H1 (cell line): ENCODE measurements around the gene TBC1D20. TPM values are rescaled to one million over a fixed set of nuclear protein-coding genes. Genes with fewer than 3 reads are reported as not detected.

Experiments used
- CTCF ChIA-PET: fragments of 300-600 bp; sonication (Branson Sonifier 250); formaldehyde crosslinking; loops from one replicate; lab custom pipeline; 2021; ENCODE audit not compliant: partially characterized antibody; lab: Charles Lee
- POLR2A ChIA-PET: fragments of 300-600 bp; sonication (Branson Sonifier 250); formaldehyde crosslinking; loops from one replicate; lab custom pipeline; 2021; ENCODE audit warnings: inconsistent platforms; ENCODE audit not compliant: partially characterized antibody; lab: Charles Lee
- DNase-seq, 2 experiments: peaks; one replicate each; pipeline versions ENCODE4 v3.0.0 to v3.0.0-alpha.2; 2010 to 2022; ENCODE audit warnings: low spot score in 2 of 2, low read depth in 1 of 2, mixed read lengths in 1 of 2
- FAIRE-seq: peaks from 2 replicates; lab custom pipeline; 2011; peaks lifted over from hg19 to GRCh38; lab: Jason Lieb, UNC
- H2AFZ ChIP-seq: 2 replicates; pipeline ENCODE4 v1.8.1; 2012; ENCODE audit warnings: low read length, inconsistent platforms
- H2AK5ac ChIP-seq: 2 replicates; pipeline ENCODE4 v1.6.1; 2013; ENCODE audit warnings: low read depth, low read length
- H2BK120ac ChIP-seq: replicated peaks from 2 replicates; pipeline ENCODE3; 2013; ENCODE audit warnings: low read depth, low read length, inconsistent platforms
- H2BK12ac ChIP-seq: 2 replicates; pipeline ENCODE4 v1.6.1; 2013; ENCODE audit warnings: low read depth, low read length
- H2BK15ac ChIP-seq: 2 replicates; pipeline ENCODE4 v1.6.1; 2013; ENCODE audit warnings: low read length
- H2BK20ac ChIP-seq: 2 replicates; pipeline ENCODE4 v1.6.1; 2013; ENCODE audit warnings: low read length
- H2BK5ac ChIP-seq: 2 replicates; pipeline ENCODE4 v1.6.1; 2013; ENCODE audit warnings: low read depth, low read length
- H3K14ac ChIP-seq: 2 replicates; pipeline ENCODE4 v1.6.1; 2013; ENCODE audit warnings: inconsistent platforms; ENCODE audit not compliant: insufficient read length
- H3K18ac ChIP-seq: 2 replicates; pipeline ENCODE4 v1.6.1; 2013; ENCODE audit warnings: low read length; ENCODE audit errors: extremely low read depth
- H3K23ac ChIP-seq: 2 replicates; pipeline ENCODE4 v1.6.1; 2013; ENCODE audit warnings: inconsistent platforms; ENCODE audit not compliant: insufficient read length
- H3K23me2 ChIP-seq: 2 replicates; pipeline ENCODE4 v1.6.1; 2013; ENCODE audit warnings: low read depth, low read length
- H3K27ac ChIP-seq: 2 replicates; pipeline ENCODE4 v1.6.1; 2011; ENCODE audit warnings: low read depth, low read length, inconsistent platforms
- H3K27me3 ChIP-seq, 4 experiments: replicated peaks in 1 of 4; 1 replicate in 1 of 4; 2 replicates in 3 of 4; pipeline versions ENCODE4 v1.6.1 to v1.8.1; 2011 to 2013; ENCODE audit warnings: low read length in 3 of 4, mild to moderate bottlenecking in 3 of 4, inconsistent platforms in 2 of 4, mixed read lengths in 2 of 4, moderate library complexity in 1 of 4; ENCODE audit not compliant: control insufficient read depth in 3 of 4, insufficient read depth in 3 of 4; ENCODE audit errors: extremely low read depth in 1 of 4
- H3K36me3 ChIP-seq, 4 experiments: 2 replicates each; pipeline versions ENCODE4 v1.6.1 to v1.8.1; 2011 to 2013; ENCODE audit warnings: mild to moderate bottlenecking in 4 of 4, low read length in 3 of 4, moderate library complexity in 2 of 4, control low read depth in 1 of 4, inconsistent platforms in 1 of 4; ENCODE audit not compliant: insufficient read depth in 4 of 4, control insufficient read depth in 2 of 4
- H3K4ac ChIP-seq: replicated peaks from 2 replicates; pipeline ENCODE3; 2013; ENCODE audit warnings: low read length, low read depth, mixed read lengths, inconsistent platforms; ENCODE audit not compliant: insufficient read length
- H3K4me1 ChIP-seq, 4 experiments: replicated peaks in 1 of 4; 1 replicate in 1 of 4; 2 replicates in 3 of 4; pipeline versions ENCODE4 v1.6.1 to v1.8.1; 2011 to 2013; ENCODE audit warnings: low read length in 3 of 4, inconsistent platforms in 2 of 4, mixed read lengths in 1 of 4; ENCODE audit not compliant: insufficient read depth in 4 of 4, control insufficient read depth in 3 of 4
- H3K4me2 ChIP-seq, 2 experiments: 2 replicates each; pipeline versions ENCODE4 v1.6.1 to v1.8.1; 2011 to 2013; ENCODE audit warnings: low read depth in 2 of 2, low read length in 2 of 2, control low read depth in 1 of 2, inconsistent platforms in 1 of 2, mild to moderate bottlenecking in 1 of 2; ENCODE audit not compliant: insufficient read depth in 1 of 2
- H3K4me3 ChIP-seq, 4 experiments: fragments of 200-600, 300-600 bp in 1 of 4; sonication (generic), shearing (Covaris generic), sonication (Bioruptor Twin) in 1 of 4; 2 replicates each; pipeline versions ENCODE4 v1.5.1 to v1.8.1; 2011 to 2016; ENCODE audit warnings: low read length in 4 of 4, low read depth in 3 of 4, control low read depth in 2 of 4, inconsistent platforms in 2 of 4, mild to moderate bottlenecking in 2 of 4, mixed read lengths in 1 of 4, moderate library complexity in 1 of 4; ENCODE audit not compliant: insufficient read depth in 2 of 4; ENCODE audit errors: extremely low read depth in 1 of 4
- H3K56ac ChIP-seq: replicated peaks from 2 replicates; pipeline ENCODE3; 2013; ENCODE audit warnings: low read depth, mild to moderate bottlenecking, mixed read lengths, low read length, inconsistent platforms; ENCODE audit not compliant: insufficient read length
- H3K79me1 ChIP-seq: 2 replicates; pipeline ENCODE4 v1.6.1; 2013; ENCODE audit warnings: low read depth, low read length, control low read depth
- H3K79me2 ChIP-seq, 2 experiments: 2 replicates each; pipeline versions ENCODE4 v1.6.1 to v1.8.1; 2012 to 2013; ENCODE audit warnings: low read length in 2 of 2, mild to moderate bottlenecking in 2 of 2, inconsistent platforms in 1 of 2; ENCODE audit not compliant: insufficient read depth in 2 of 2, control insufficient read depth in 1 of 2
- H3K9ac ChIP-seq, 4 experiments: replicated peaks in 1 of 4; 1 replicate in 1 of 4; 2 replicates in 3 of 4; pipeline versions ENCODE4 v1.6.1 to v1.8.1; 2011 to 2013; ENCODE audit warnings: low read depth in 3 of 4, low read length in 3 of 4, control low read depth in 2 of 4, mild to moderate bottlenecking in 2 of 4, moderate library complexity in 2 of 4, inconsistent platforms in 1 of 4; ENCODE audit errors: extremely low read depth in 1 of 4
- H3K9me3 ChIP-seq, 2 experiments: 2 replicates each; pipeline versions ENCODE4 v1.6.1 to v1.8.1; 2012 to 2013; ENCODE audit warnings: mild to moderate bottlenecking in 2 of 2, moderate library complexity in 2 of 2, control low read depth in 1 of 2, inconsistent platforms in 1 of 2, low read depth in 1 of 2, low read length in 1 of 2, mixed read lengths in 1 of 2; ENCODE audit not compliant: insufficient read depth in 2 of 2
- H4K20me1 ChIP-seq, 2 experiments: replicated peaks in 1 of 2; 2 replicates each; pipeline versions ENCODE3 to v1.8.1; 2011 to 2013; ENCODE audit warnings: inconsistent platforms in 2 of 2, low read length in 2 of 2, mild to moderate bottlenecking in 1 of 2; ENCODE audit not compliant: insufficient read depth in 2 of 2, control insufficient read depth in 1 of 2
- H4K5ac ChIP-seq: 2 replicates; pipeline ENCODE4 v1.6.1; 2013; ENCODE audit warnings: low read length, low read depth, mixed read lengths, inconsistent platforms; ENCODE audit not compliant: insufficient read length
- H4K8ac ChIP-seq: 2 replicates; pipeline ENCODE4 v1.8.0; 2013; ENCODE audit warnings: mild to moderate bottlenecking, moderate library complexity, low read length, inconsistent platforms; ENCODE audit not compliant: insufficient read depth; ENCODE audit errors: extremely low read depth
- H4K91ac ChIP-seq: replicated peaks from 2 replicates; pipeline ENCODE3; 2013; ENCODE audit warnings: low read length, mixed read lengths, inconsistent platforms; ENCODE audit not compliant: insufficient read length
- JUND ChIP-seq: IDR thresholded peaks from 2 replicates; pipeline ENCODE4 v1.6.1; 2011; ENCODE audit warnings: mild to moderate bottlenecking, improper control_type of control experiment, low read length
- RNF2 ChIP-seq: fragments of 200-900, 300-1000 bp; sonication (generic); IDR thresholded peaks from 2 replicates; pipeline ENCODE4 v1.7.1; 2016; ENCODE audit warnings: borderline replicate concordance, low read depth, mild to moderate bottlenecking, antibody characterized with exemption, low read length; ENCODE audit not compliant: poor library complexity, severe bottlenecking; ENCODE audit errors: missing control alignments
- SIN3A ChIP-seq, 2 experiments: IDR thresholded peaks in 1 of 2; conservative IDR thresholded peaks in 1 of 2; 2 replicates each; pipeline ENCODE4 v1.6.1; 2011 to 2012; ENCODE audit warnings: low read length in 2 of 2, improper control_type of control experiment in 1 of 2, low read depth in 1 of 2, mild to moderate bottlenecking in 1 of 2
- WGBS, 2 experiments: shearing (Covaris generic) in 1 of 2; methylation state at CpG; one replicate each; pipeline versions ENCODE4 v1.1.6 to v1.1.7; 2013 to 2015; ENCODE audit warnings: low lambda C conversion rate in 2 of 2, mixed read lengths in 2 of 2, inconsistent platforms in 1 of 2, low coverage in 1 of 2, missing lambda C conversion rate in 1 of 2; ENCODE audit not compliant: insufficient replicate concordance in 2 of 2, insufficient coverage in 1 of 2, insufficient read length in 1 of 2; ENCODE audit errors: extremely low coverage in 1 of 2, missing lambda C conversion rate in 1 of 2; 5-methylcytosine and 5-hydroxymethylcytosine counted together
- polyA plus RNA-seq, 7 experiments: library from polyadenylated mRNA; depleted of rRNA in 3 of 7; stranded (reverse) in 5 of 7; unstranded in 2 of 7; fragments of >200 nt in 5 of 7; fragments of 200-250 nt in 2 of 7; gene quantifications; 1 replicate in 5 of 7; 2 replicates in 1 of 7; 4 replicates in 1 of 7; pipeline versions ENCODE4 v1.2.1 to v1.2.3, GENCODE V29; 2011 to 2013; ENCODE audit warnings: missing spikeins in 2 of 7, mixed read lengths in 2 of 7
- total RNA-seq: library from RNA; stranded (reverse); fragmentation: NEBNext Ultra II Directional; extraction: Animal tissue kit (Norgen Biotek cat#: 25700); gene quantifications from 2 replicates; pipeline ENCODE4 v1.2.1, GENCODE V29; 2021

TBC1D20 gene
- total and polyA plus RNA-seq, 2 of the 8 experiments (the other 6 are each of a cell fraction or from before 2014, with no cell fraction given): 14.5 to 17.1 TPM

DNA sequence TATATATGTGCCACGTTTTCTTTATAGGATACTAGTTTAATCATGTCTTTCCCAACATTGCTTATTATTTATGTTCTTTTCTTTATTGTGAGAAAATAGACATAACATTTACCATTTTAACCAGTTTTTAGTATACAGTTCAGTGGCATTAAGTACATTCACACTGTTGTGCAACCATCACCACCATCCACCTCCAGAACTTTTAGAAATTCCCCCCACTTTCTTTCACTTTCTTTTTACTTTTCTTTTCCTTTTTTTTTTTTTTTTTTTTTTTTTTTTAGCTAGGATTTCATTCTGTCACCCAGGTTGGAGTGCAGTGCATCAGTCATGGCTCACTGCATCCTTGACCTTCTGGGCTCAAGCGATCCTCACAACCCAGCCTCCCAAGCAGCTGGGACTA lies 35.8 kb downstream of the TBC1D20 start:
- Histone ChIP-seq H3K79me1 (no peaks in the 10 kb centered on the region), H3K4me2 (no peak overlapping the region), H2AK5ac (no peak overlapping the region), H3K79me2 (no peaks in the 10 kb centered on the region), H3K36me3 (peaks cover 4 to 31% (median 9%) of the 10 kb centered on the region in 4 experiments; a peak in 5 of 8 replicates), H2BK15ac (no peak overlapping the region), H2BK120ac (no peak overlapping the region), H2BK12ac (no peak overlapping the region), H4K20me1 (peaks cover 11 to 16% of the 10 kb centered on the region in 2 experiments), H3K14ac (no peak overlapping the region), H3K27me3 (no peaks in the 10 kb centered on the region), H3K23me2 (no peaks in the 10 kb centered on the region), H3K4ac (no peak overlapping the region), H3K56ac (no peak overlapping the region), H3K4me3 (no peak overlapping the region), H4K5ac (no peak overlapping the region), H2BK5ac (no peak overlapping the region), H2BK20ac (no peak overlapping the region), H3K18ac (no peak overlapping the region), H3K4me1 (no peaks in the 10 kb centered on the region), H3K9ac (no peak overlapping the region), H3K9me3 (no peaks in the 10 kb centered on the region), H3K23ac (no peak overlapping the region), H2AFZ (no peak overlapping the region), H3K27ac (no peak overlapping the region), H4K8ac (no peak overlapping the region), H4K91ac (no peak overlapping the region)
- FAIRE-seq (no peak), DNase-seq (no peak)
- 95% methylated on average over 2 of the region's 2 CpGs; no CpG with 5 or more reads in 1 of the 2 experiments for WGBS, 2 experiments
- ChIA-PET POLR2A (interaction anchor here (1.8 kb wide), 1 partner anchor 79 kb away, joined by 3 read pairs; no protein-coding TSS in a partner anchor), CTCF (interaction anchor here (0.6 to 1.1 kb wide), 2 partner anchors 55 to 166 kb away, joined by 4 read pairs; no protein-coding TSS in a partner anchor)
- TF ChIP-seq SIN3A (conservative IDR thresholded peaks at IDR 0.05 in 1 of 2, IDR thresholded peaks at IDR 0.05 in 1 of 2; ENCODE audit: low read depth in 1 of 2, low read length in 2 of 2) (no peak), RNF2 (no peak), JUND (no peak)
